HG02571 (cell line): ENCODE measurements around the gene GNG12.

Experiments
- ATAC-seq: cut with Tn5 transposase; IDR thresholded peaks from one replicate; pipeline ENCODE4 v1.9.1; 2021; ENCODE audit warnings: mild to moderate bottlenecking, moderate library complexity; ENCODE audit not compliant: unreplicated experiment

Gene GNG12

GRCh38 chr1:67832737-67833601, at the start of gene GNG12:
GNG12 (minus strand) TSS chr1:67833467; CDS start chr1:67707686, 125,781 bp downstream.
- ATAC-seq: no peak

- no peak for ATAC-seq
Observed at GRCh38 chr1:67882196-67882958, 49.1 kb upstream of the GNG12 start.

GRCh38 chr1:67880056-67880601, 46.9 kb upstream of the GNG12 start:
- ATAC-seq: no peak

GRCh38 chr1:67879485-67879884, 46.2 kb upstream of the GNG12 start:
- ATAC-seq: no peak

- no peak for ATAC-seq
Observed at GRCh38 chr1:67874501-67875111, 41.3 kb upstream of the GNG12 start.

- ATAC-seq: no peak
Observed at GRCh38 chr1:67869233-67869632, 36.0 kb upstream of the GNG12 start.

- ATAC-seq: no peak
Observed at GRCh38 chr1:67863637-67864036, 30.4 kb upstream of the GNG12 start.

GRCh38 chr1:67862685-67863084, 29.4 kb upstream of the GNG12 start:
- no peak for ATAC-seq

GRCh38 chr1:67861856-67862516, 28.7 kb upstream of the GNG12 start:
- no peak for ATAC-seq

- ATAC-seq: no peak
Observed at GRCh38 chr1:67860776-67861175, 27.5 kb upstream of the GNG12 start.

- no peak for ATAC-seq
Observed at GRCh38 chr1:67856921-67857320, 23.7 kb upstream of the GNG12 start.

GRCh38 chr1:67855961-67856360, 22.7 kb upstream of the GNG12 start:
- no peak for ATAC-seq

- ATAC-seq: no peak
Observed at GRCh38 chr1:67855444-67855843, 22.2 kb upstream of the GNG12 start.

GRCh38 chr1:67853704-67854103, 20.4 kb upstream of the GNG12 start:
- ATAC-seq: no peak

GRCh38 chr1:67851800-67852199, 18.5 kb upstream of the GNG12 start:
- ATAC-seq: no peak

GRCh38 chr1:67850611-67851075, 17.4 kb upstream of the GNG12 start:
- no peak for ATAC-seq

- ATAC-seq: no peak
Observed at GRCh38 chr1:67850151-67850551, 16.9 kb upstream of the GNG12 start.

- ATAC-seq: no peak
Observed at GRCh38 chr1:67847466-67847865, 14.2 kb upstream of the GNG12 start.

- ATAC-seq: no peak
Observed at GRCh38 chr1:67846538-67846937, 13.3 kb upstream of the GNG12 start.

- ATAC-seq: no peak
Observed at GRCh38 chr1:67844988-67845387, 11.7 kb upstream of the GNG12 start.

- no peak for ATAC-seq
Observed at GRCh38 chr1:67843746-67844145, 10.5 kb upstream of the GNG12 start.
